HG02870 (cell line): Measurements from ENCODE around the gene CFAP74.
"Not testable (repeated sequence)": the region's sequence is repeated elsewhere in the genome, so short reads cannot be mapped to it uniquely, and the experiment has no call there.

Source experiments
- ATAC-seq: cut with Tn5 transposase; IDR thresholded peaks from one replicate; pipeline ENCODE4 v1.9.1; 2021; ENCODE audit warnings: mild to moderate bottlenecking, moderate library complexity; ENCODE audit not compliant: unreplicated experiment

The CFAP74 gene

DNA sequence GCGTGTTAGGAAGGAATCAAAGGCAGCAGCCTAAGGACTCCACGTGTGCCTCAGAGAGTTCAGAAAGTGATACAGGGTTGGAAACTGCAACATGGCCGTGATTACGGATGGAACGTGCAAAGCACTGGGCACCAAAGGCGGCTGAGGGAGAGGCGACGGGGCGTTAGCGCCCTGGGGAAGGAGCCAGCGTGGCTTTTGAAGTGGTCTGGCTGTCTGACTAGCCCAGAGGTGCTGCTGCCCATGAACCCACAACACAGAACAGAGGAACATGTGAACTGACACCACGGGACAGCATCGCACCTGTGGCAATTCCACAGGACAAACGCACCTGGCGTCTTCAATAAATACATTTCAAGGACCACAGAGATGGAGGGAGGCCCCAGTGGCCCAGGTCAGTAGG is 66.5 kb downstream of the CFAP74 start:
- ATAC-seq: no peak

- not testable (repeated sequence) for ATAC-seq
Observed at GRCh38 chr1:1934848-1935247, 68.7 kb downstream of the CFAP74 start.

GRCh38 chr1:1929639-1930545 is 73.7 kb downstream of the CFAP74 start:
- no peak for ATAC-seq

GRCh38 chr1:1929102-1929638 is 74.4 kb downstream of the CFAP74 start:
- ATAC-seq: no peak

GRCh38 chr1:1928231-1929101 is 75.1 kb downstream of the CFAP74 start:
- no peak for ATAC-seq

- ATAC-seq: no peak
Observed at GRCh38 chr1:1927751-1928150, 75.8 kb downstream of the CFAP74 start.

- ATAC-seq: no peak
Observed at GRCh38 chr1:1926886-1927660, 76.5 kb downstream of the CFAP74 start.

- ATAC-seq: no peak
Observed at GRCh38 chr1:1926346-1926811, 77.2 kb downstream of the CFAP74 start.

- no peak for ATAC-seq
Observed at GRCh38 chr1:1925437-1926345, 77.9 kb downstream of the CFAP74 start.

GRCh38 chr1:1924849-1925248 is 78.7 kb downstream of the CFAP74 start:
- no peak for ATAC-seq

- ATAC-seq: no peak
Observed at GRCh38 chr1:1924386-1924785, 79.2 kb downstream of the CFAP74 start.

- ATAC-seq: no peak
Observed at GRCh38 chr1:1922956-1923833, 80.4 kb downstream of the CFAP74 start.

DNA sequence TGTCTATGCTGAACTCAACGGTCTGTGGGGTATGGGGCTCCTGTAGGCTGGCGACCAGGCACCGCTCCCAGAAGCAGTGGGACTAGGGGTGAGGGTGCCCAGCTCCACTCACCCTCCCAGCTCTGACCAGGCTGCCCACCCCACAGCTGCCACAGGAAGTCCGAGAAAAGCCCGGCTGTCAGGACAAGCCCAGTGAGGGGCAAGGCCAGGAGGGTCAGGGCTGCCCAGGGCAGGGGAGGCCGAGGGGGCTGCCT is 81.0 kb downstream of the CFAP74 start:
- ATAC-seq: no peak

GRCh38 chr1:1921901-1922701 is 81.5 kb downstream of the CFAP74 start:
- ATAC-seq: no peak

DNA sequence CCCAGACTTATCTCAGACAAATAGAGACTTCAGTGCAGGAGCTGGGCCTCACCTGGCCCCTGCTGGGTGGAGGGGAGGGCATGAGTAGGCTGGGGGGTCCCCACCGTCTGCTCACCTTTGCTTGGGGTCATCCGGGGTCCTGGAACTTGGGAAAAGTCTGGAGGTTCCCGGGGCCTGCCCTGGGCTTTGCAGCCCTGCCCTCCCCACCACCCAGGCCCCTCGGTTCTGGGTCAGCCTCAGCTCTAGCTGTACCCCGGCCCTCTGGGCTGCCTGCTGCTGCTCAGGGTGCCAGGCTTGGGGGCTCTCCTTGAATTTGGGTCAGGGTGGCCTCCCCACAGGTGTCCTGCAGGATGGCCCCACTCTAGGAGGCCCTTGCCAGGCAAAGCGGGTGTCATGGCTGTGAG is 82.1 kb downstream of the CFAP74 start:
- no peak for ATAC-seq

GRCh38 chr1:1920608-1921458 is 82.8 kb downstream of the CFAP74 start:
- no peak for ATAC-seq

DNA sequence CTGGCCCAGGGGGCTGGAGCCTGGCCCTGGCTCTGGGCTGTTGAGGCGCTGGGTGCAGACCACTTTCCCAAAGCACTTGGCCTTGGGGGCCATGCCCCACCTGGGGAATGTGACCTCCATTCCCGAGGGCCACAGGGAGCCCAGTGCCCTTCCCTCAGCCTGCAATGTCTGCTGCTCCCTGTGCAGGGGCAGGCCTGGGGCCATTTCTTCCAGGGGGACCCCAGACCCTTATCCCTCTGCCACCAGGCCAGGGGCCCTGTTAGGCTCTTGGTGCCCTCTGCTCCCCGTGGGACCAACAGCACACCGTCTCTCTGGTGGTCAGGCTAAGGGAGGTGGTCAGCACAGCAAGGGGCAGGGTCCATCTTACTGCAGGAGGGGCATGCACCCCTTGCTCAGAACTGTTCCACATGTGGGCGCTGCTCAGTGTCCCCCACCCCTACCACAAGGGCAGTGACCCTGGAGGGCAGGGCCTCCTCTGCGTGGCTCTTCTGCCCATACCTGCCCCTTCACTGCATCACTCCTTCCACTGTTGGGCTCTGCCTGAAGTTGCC is 83.5 kb downstream of the CFAP74 start:
- no peak for ATAC-seq
